ENCODE data around the gene SRRM2.

SRRM2 gene

DNA sequence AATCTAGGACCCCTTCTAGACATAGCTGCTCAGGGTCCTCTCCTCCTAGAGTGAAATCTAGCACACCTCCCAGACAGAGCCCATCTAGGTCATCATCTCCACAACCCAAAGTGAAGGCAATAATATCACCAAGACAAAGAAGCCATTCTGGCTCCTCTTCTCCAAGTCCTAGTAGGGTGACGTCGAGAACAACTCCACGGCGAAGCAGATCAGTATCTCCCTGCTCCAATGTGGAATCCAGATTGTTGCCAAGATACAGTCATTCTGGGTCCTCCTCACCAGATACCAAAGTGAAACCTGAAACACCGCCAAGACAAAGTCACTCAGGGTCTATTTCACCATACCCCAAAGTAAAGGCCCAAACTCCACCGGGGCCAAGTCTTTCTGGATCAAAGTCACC lies 10.7 kb downstream of the SRRM2 start:
- ChIA-PET CTCF (no interaction called here), POLR2A (interaction anchor here (2.0 kb wide), 1 partner anchor 11 kb away, joined by 8 read pairs; the partner anchor contains the start of gene SRRM2)
- TF ChIP-seq PKNOX1 (IDR thresholded peaks at IDR 0.05), result no peak
- TF ChIP-seq NFRKB (IDR thresholded peaks at IDR 0.05), result no peak
- no peak for TF ChIP-seq SP1 (IDR thresholded peaks at IDR 0.05)
- no peak for TF ChIP-seq ZNF384 (IDR thresholded peaks at IDR 0.05)
- TF ChIP-seq HDGF (IDR thresholded peaks at IDR 0.05; ENCODE audit: borderline replicate concordance), result no peak
- no peak for TF ChIP-seq SUZ12 (IDR thresholded peaks at IDR 0.05)
- no peak for TF ChIP-seq CTBP1 (IDR thresholded peaks at IDR 0.05; ENCODE audit: borderline replicate concordance)
- TF ChIP-seq FOXK2 (IDR thresholded peaks at IDR 0.05), result no peak
- TF ChIP-seq L3MBTL2 (conservative IDR thresholded peaks at IDR 0.05), result no peak
- TF ChIP-seq LEF1 (IDR thresholded peaks at IDR 0.05; ENCODE audit: borderline replicate concordance), result no peak
- no peak for TF ChIP-seq TARDBP (IDR thresholded peaks at IDR 0.05)
- TF ChIP-seq ARNT (IDR thresholded peaks at IDR 0.05), result no peak
- no peak for TF ChIP-seq FOXM1 (IDR thresholded peaks at IDR 0.05; ENCODE audit: borderline replicate concordance)
- TF ChIP-seq ELF4 (IDR thresholded peaks at IDR 0.05), result no peak
- no peak for DNase-seq (ENCODE audit: extremely low spot score)

GRCh38 chr16:2764718-2765117 lies 12.3 kb downstream of the SRRM2 start:
- POLR2A ChIA-PET, result interaction anchor here (0.7 to 0.8 kb wide), 2 partner anchors 11 to 12 kb away, joined by 3 read pairs; partner anchors contain the start of gene SRRM2
- TF ChIP-seq NFRKB (IDR thresholded peaks at IDR 0.05) (no peak), LEF1 (IDR thresholded peaks at IDR 0.05; ENCODE audit: borderline replicate concordance) (no peak), ARNT (IDR thresholded peaks at IDR 0.05) (no peak), FOXK2 (IDR thresholded peaks at IDR 0.05) (no peak), HDGF (IDR thresholded peaks at IDR 0.05; ENCODE audit: borderline replicate concordance) (no peak), SUZ12 (IDR thresholded peaks at IDR 0.05) (no peak), TARDBP (IDR thresholded peaks at IDR 0.05) (no peak), ZNF384 (IDR thresholded peaks at IDR 0.05) (no peak), L3MBTL2 (conservative IDR thresholded peaks at IDR 0.05) (no peak)
- DNase-seq (ENCODE audit: extremely low spot score), result no peak
- CTCF ChIA-PET, result no interaction called here

DNA sequence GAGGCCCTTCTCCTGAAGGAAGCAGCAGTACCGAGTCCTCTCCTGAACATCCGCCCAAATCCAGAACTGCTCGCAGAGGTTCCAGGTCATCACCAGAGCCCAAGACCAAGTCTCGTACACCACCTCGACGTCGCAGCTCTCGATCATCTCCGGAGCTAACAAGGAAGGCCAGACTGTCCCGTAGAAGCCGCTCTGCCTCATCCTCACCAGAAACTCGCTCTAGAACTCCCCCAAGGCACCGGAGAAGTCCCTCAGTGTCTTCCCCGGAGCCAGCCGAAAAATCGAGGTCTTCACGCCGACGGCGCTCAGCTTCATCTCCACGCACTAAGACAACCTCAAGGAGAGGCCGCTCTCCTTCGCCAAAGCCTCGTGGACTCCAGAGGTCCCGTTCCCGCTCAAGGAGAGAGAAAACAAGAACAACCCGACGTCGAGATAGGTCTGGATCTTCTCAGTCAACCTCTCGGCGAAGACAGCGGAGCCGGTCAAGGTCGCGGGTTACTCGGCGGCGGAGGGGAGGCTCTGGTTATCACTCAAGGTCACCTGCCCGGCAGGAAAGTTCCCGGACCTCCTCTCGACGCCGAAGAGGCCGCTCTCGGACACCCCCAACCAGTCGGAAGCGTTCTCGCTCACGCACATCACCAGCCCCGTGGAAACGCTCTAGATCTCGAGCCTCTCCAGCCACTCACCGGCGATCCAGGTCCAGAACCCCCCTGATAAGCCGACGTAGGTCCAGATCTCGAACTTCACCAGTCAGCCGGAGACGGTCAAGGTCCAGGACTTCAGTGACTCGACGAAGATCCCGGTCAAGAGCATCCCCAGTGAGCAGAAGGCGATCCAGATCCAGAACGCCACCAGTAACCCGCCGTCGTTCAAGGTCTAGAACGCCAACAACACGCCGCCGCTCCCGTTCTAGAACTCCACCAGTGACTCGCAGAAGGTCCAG lies 13.3 kb downstream of the SRRM2 start:
- no peak for DNase-seq (ENCODE audit: extremely low spot score)
- POLR2A ChIA-PET, result interaction anchor here (0.8 kb wide), 1 partner anchor 13 kb away, joined by 3 read pairs; the partner anchor contains the start of gene SRRM2
- CTCF ChIA-PET, result no interaction called here
- TF ChIP-seq PKNOX1 (IDR thresholded peaks at IDR 0.05) (no peak), FOXM1 (IDR thresholded peaks at IDR 0.05; ENCODE audit: borderline replicate concordance) (no peak), LEF1 (IDR thresholded peaks at IDR 0.05; ENCODE audit: borderline replicate concordance) (no peak), CTBP1 (IDR thresholded peaks at IDR 0.05; ENCODE audit: borderline replicate concordance) (no peak), ARNT (IDR thresholded peaks at IDR 0.05) (no peak)

GRCh38 chr16:2766430-2767139 lies 14.1 kb downstream of the SRRM2 start:
- no peak for TF ChIP-seq L3MBTL2 (conservative IDR thresholded peaks at IDR 0.05)
- no peak for TF ChIP-seq ELF4 (IDR thresholded peaks at IDR 0.05)
- TF ChIP-seq HDGF (IDR thresholded peaks at IDR 0.05; ENCODE audit: borderline replicate concordance), result no peak
- TF ChIP-seq FOXA1 (IDR thresholded peaks at IDR 0.05), result no peak
- no peak for TF ChIP-seq SP1 (IDR thresholded peaks at IDR 0.05)
- TF ChIP-seq PKNOX1 (IDR thresholded peaks at IDR 0.05), result no peak
- TF ChIP-seq SUZ12 (IDR thresholded peaks at IDR 0.05), result no peak
- no peak for TF ChIP-seq ARNT (IDR thresholded peaks at IDR 0.05)
- no peak for TF ChIP-seq LEF1 (IDR thresholded peaks at IDR 0.05; ENCODE audit: borderline replicate concordance)
- TF ChIP-seq FOXK2 (IDR thresholded peaks at IDR 0.05), result no peak
- TF ChIP-seq BHLHE40 (IDR thresholded peaks at IDR 0.05; ENCODE audit: borderline replicate concordance), result no peak
- TF ChIP-seq FOXM1 (IDR thresholded peaks at IDR 0.05; ENCODE audit: borderline replicate concordance), result no peak
- TF ChIP-seq NFRKB (IDR thresholded peaks at IDR 0.05), result no peak
- no peak for TF ChIP-seq ZNF384 (IDR thresholded peaks at IDR 0.05)
- TF ChIP-seq CTBP1 (IDR thresholded peaks at IDR 0.05; ENCODE audit: borderline replicate concordance), result no peak
- TF ChIP-seq TARDBP (IDR thresholded peaks at IDR 0.05), result no peak
- CTCF ChIA-PET, result no interaction called here
- DNase-seq (ENCODE audit: extremely low spot score), result no peak
- POLR2A ChIA-PET, result interaction anchor here (4.2 kb wide), 1 partner anchor 12 kb away, joined by 23 read pairs; the partner anchor contains the start of gene ELOB

DNA sequence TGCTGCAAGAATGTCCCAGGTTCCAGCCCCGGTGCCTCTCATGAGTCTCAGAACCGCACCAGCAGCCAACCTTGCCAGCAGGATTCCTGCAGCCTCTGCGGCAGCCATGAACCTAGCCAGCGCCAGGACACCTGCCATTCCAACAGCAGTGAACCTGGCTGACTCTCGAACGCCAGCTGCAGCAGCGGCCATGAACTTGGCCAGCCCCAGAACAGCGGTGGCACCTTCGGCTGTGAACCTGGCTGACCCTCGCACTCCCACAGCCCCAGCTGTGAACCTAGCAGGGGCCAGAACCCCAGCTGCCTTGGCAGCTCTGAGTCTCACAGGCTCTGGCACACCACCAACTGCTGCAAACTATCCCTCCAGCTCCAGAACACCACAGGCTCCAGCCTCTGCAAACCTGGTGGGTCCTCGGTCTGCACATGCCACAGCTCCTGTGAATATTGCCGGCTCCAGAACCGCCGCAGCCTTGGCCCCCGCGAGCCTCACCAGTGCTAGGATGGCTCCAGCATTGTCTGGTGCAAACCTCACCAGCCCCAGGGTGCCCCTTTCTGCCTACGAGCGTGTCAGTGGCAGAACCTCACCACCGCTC lies 14.8 kb downstream of the SRRM2 start:
- ChIA-PET CTCF (interaction anchor here (0.6 kb wide), 1 partner anchor 72 kb away, joined by 3 read pairs; no protein-coding TSS in a partner anchor), POLR2A (interaction anchor here (3.7 to 4.2 kb wide), 2 partner anchors 11 to 15 kb away, joined by 23 to 31 read pairs; partner anchors contain the start of genes ELOB and SRRM2)
- no peak for TF ChIP-seq L3MBTL2 (conservative IDR thresholded peaks at IDR 0.05)
- TF ChIP-seq NFRKB (IDR thresholded peaks at IDR 0.05), result no peak
- TF ChIP-seq ELF4 (IDR thresholded peaks at IDR 0.05), result no peak
- TF ChIP-seq BHLHE40 (IDR thresholded peaks at IDR 0.05; ENCODE audit: borderline replicate concordance), result no peak
- TF ChIP-seq SP1 (IDR thresholded peaks at IDR 0.05), result no peak
- no peak for TF ChIP-seq HDGF (IDR thresholded peaks at IDR 0.05; ENCODE audit: borderline replicate concordance)
- no peak for TF ChIP-seq SUZ12 (IDR thresholded peaks at IDR 0.05)
- TF ChIP-seq TARDBP (IDR thresholded peaks at IDR 0.05), result no peak
- TF ChIP-seq LEF1 (IDR thresholded peaks at IDR 0.05; ENCODE audit: borderline replicate concordance), result no peak
- TF ChIP-seq FOXA1 (IDR thresholded peaks at IDR 0.05), result no peak
- TF ChIP-seq FOXM1 (IDR thresholded peaks at IDR 0.05; ENCODE audit: borderline replicate concordance), result no peak
- TF ChIP-seq ZNF384 (IDR thresholded peaks at IDR 0.05), result no peak
- TF ChIP-seq ARNT (IDR thresholded peaks at IDR 0.05), result no peak
- no peak for TF ChIP-seq FOXK2 (IDR thresholded peaks at IDR 0.05)
- no peak for TF ChIP-seq PKNOX1 (IDR thresholded peaks at IDR 0.05)
- no peak for TF ChIP-seq CTBP1 (IDR thresholded peaks at IDR 0.05; ENCODE audit: borderline replicate concordance)
- DNase-seq (ENCODE audit: extremely low spot score), result no peak
